ENCODE measurements around the gene ERN1.
A peak's percentile ranks its signal among the peaks of the same experiment; 100 is the strongest.
"Not testable (repeated sequence)": the region's sequence is repeated elsewhere in the genome, so short reads cannot be mapped to it uniquely, and the experiment has no call there.

The ERN1 gene

GRCh38 chr17:64135000-64135399 lies 5.1 kb upstream of the ERN1 start:
- DNase-seq (ENCODE audit: low spot score): no peak

- no peak for DNase-seq (ENCODE audit: low spot score)
Observed at GRCh38 chr17:64134216-64134970, 4.4 kb upstream of the ERN1 start.

- DNase-seq (ENCODE audit: low spot score): peak; percentile 64
Observed at GRCh38 chr17:64133546-64134215, 3.7 kb upstream of the ERN1 start.

- DNase-seq (ENCODE audit: low spot score): no peak
Observed at GRCh38 chr17:64131606-64132270, 1.8 kb upstream of the ERN1 start.

GRCh38 chr17:64130559-64131001 lies 636 bp upstream of the ERN1 start:
- DNase-seq (ENCODE audit: low spot score): peak; percentile 50

GRCh38 chr17:64129515-64129764 lies 504 bp downstream of the ERN1 start:
- DNase-seq (ENCODE audit: low spot score): no peak

- DNase-seq (ENCODE audit: low spot score): peak; percentile 47
Observed at GRCh38 chr17:64128787-64129514, 993 bp downstream of the ERN1 start.

- DNase-seq (ENCODE audit: low spot score): no peak
Observed at GRCh38 chr17:64126918-64127317, 3.0 kb downstream of the ERN1 start.

GRCh38 chr17:64125937-64126336 lies 4.0 kb downstream of the ERN1 start:
- no peak for DNase-seq (ENCODE audit: low spot score)

- no peak for DNase-seq (ENCODE audit: low spot score)
Observed at GRCh38 chr17:64124609-64125008, 5.3 kb downstream of the ERN1 start.

GRCh38 chr17:64123114-64123513 lies 6.8 kb downstream of the ERN1 start:
- DNase-seq (ENCODE audit: low spot score): no peak

GRCh38 chr17:64120972-64121786 lies 8.8 kb downstream of the ERN1 start:
- not testable (repeated sequence) for DNase-seq (ENCODE audit: low spot score)

GRCh38 chr17:64120159-64120810 lies 9.7 kb downstream of the ERN1 start:
- no peak for DNase-seq (ENCODE audit: low spot score)

- peak; percentile 21 for DNase-seq (ENCODE audit: low spot score)
Observed at GRCh38 chr17:64117981-64118979, 11.7 kb downstream of the ERN1 start.

- peak; percentile 65 for DNase-seq (ENCODE audit: low spot score)
Observed at GRCh38 chr17:64115822-64116534, 14.0 kb downstream of the ERN1 start.

- peak; percentile 34 for DNase-seq (ENCODE audit: low spot score)
Observed at GRCh38 chr17:64115043-64115698, 14.8 kb downstream of the ERN1 start.

- no peak for DNase-seq (ENCODE audit: low spot score)
Observed at GRCh38 chr17:64113006-64113405, 16.9 kb downstream of the ERN1 start.

- DNase-seq (ENCODE audit: low spot score): no peak
Observed at GRCh38 chr17:64111831-64112230, 18.1 kb downstream of the ERN1 start.
